Tibial artery (tissue), 4 donors: Measurements from ENCODE around the gene SIN3B.

Experiments used
- DNase-seq, 2 donors: peaks; one replicate each; pipeline ENCODE4 v3.0.0-alpha.2; 2019
- H3K27ac ChIP-seq, 2 donors: fragments of 200-600 bp; sonication (generic) in 1 of 2; 1 replicate in 1 of 2; 2 replicates in 1 of 2; pipeline ENCODE4 v1.5.1; 2018 to 2019; ENCODE audit warnings: mild to moderate bottlenecking in 1 of 2
- H3K27me3 ChIP-seq, 2 donors: fragments of 200-600 bp; sonication (generic) in 1 of 2; one replicate each; pipeline versions ENCODE4 v1.5.1 to v1.6.0; 2016 to 2019
- H3K36me3 ChIP-seq, 3 donors: fragments of 200-600 bp; sonication (generic) in 2 of 3; one replicate each; pipeline ENCODE4 v1.5.1; 2016 to 2019; ENCODE audit warnings: mild to moderate bottlenecking in 2 of 3
- H3K4me1 ChIP-seq, 4 donors: fragments of 200-600 bp; sonication (generic) in 2 of 4; 1 replicate in 3 of 4; 2 replicates in 1 of 4; pipeline ENCODE4 v1.5.1; 2016 to 2019
- H3K4me3 ChIP-seq, 2 donors: fragments of 200-600 bp; sonication (generic) in 1 of 2; 1 replicate in 1 of 2; 2 replicates in 1 of 2; pipeline ENCODE4 v1.5.1; 2018 to 2019; ENCODE audit warnings: mild to moderate bottlenecking in 2 of 2
- H3K9me3 ChIP-seq, 3 donors: fragments of 200-600 bp; sonication (generic) in 1 of 3; one replicate each; pipeline ENCODE4 v1.5.1; 2016 to 2019
- intact Hi-C: fragments of 100-400 bp; cut with DNase I; formaldehyde crosslinking; loops from one replicate; pipeline ENCODE4 v1.15.0; 2023; ENCODE audit warnings: low total_unique reads
- TF ChIP-seq, protein P1 (sequence below), 2 experiments: fragments of 200-600 bp in 1 of 2; fragments of 450-650 bp in 1 of 2; IDR thresholded peaks; one replicate each; pipeline ENCODE4 v1.5.1; 2017 to 2019; ENCODE audit warnings: antibody characterized with exemption in 2 of 2, mild to moderate bottlenecking in 1 of 2, moderate library complexity in 1 of 2

The SIN3B gene

DNA sequence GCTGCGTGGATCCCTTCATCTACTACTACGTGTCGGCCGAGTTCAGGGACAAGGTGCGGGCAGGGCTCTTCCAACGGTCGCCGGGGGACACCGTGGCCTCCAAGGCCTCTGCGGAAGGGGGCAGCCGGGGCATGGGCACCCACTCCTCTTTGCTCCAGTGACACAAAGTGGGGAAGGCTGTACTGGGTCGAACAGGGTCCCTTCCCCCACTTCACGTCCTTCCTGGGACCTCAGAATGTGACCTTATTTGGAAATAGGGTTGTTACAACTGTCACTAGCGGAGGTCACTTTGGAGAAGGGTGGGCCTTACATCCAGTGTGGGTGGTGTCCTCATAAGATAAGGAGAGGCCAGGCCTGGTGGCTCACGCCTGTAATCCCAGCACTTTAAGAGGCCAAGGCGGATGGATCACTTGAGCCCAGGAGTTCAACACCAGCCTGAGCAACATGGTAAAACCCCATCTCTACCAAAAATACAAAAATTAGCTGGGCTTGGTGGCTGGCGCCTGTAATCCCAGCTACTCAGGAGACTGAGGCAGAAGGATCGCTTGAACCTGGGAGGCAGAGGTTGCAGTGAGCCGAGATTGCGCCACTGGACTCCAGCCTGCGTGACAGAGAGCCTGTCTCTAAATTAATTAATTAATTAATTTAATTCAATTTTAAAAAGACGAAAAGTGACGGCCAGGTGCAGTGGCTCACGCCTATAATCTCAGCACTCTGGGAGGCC, 61.4 kb downstream of the SIN3B start:
- Histone ChIP-seq H3K36me3 (no peaks in the 10 kb centered on the region), H3K9me3 (no peaks in the 10 kb centered on the region), H3K4me1 (peaks cover 0 to 18% (median 1%) of the 10 kb centered on the region in 4 donors), H3K27me3 (peaks cover 0 to 27% of the 10 kb centered on the region in 2 donors), H3K27ac (no peak overlapping the region), H3K4me3 (no peak overlapping the region)
- TF ChIP-seq, protein P1, sequence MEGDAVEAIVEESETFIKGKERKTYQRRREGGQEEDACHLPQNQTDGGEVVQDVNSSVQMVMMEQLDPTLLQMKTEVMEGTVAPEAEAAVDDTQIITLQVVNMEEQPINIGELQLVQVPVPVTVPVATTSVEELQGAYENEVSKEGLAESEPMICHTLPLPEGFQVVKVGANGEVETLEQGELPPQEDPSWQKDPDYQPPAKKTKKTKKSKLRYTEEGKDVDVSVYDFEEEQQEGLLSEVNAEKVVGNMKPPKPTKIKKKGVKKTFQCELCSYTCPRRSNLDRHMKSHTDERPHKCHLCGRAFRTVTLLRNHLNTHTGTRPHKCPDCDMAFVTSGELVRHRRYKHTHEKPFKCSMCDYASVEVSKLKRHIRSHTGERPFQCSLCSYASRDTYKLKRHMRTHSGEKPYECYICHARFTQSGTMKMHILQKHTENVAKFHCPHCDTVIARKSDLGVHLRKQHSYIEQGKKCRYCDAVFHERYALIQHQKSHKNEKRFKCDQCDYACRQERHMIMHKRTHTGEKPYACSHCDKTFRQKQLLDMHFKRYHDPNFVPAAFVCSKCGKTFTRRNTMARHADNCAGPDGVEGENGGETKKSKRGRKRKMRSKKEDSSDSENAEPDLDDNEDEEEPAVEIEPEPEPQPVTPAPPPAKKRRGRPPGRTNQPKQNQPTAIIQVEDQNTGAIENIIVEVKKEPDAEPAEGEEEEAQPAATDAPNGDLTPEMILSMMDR (IDR thresholded peaks at IDR 0.05), result no peak
- no peak for DNase-seq
- intact Hi-C loops, result no loop called here

DNA sequence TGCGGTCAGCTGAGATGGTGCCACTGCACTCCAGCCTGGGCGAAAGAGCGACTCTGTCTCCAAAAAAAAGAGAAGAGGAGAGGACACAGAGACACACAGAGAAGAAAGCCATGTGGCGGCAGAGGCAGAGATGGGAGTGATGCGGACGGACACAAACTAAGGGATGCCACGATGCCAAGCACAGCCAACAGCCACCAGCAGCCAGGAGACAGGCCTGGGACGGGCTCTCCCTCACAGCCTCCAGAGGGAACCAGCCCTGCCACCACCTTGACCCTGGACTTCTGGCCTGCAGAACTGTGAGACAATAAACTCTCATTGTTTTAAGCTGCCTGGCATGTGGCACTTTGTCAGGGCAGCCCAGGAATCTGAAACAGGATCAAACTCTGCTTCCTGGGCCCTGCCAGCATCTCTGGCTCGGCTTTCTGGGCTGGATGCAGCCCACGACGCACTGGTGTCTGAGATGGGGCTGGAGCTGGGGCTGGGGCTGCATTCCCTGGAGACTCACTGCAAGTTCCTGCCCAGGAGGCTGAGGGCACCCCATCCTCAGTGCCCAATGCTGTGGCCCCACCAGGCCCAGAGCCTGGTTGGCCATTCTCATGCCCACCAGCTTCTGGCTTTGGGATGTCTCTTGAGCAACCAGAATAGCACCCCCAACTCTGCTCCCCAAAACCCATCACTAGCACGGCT, 62.6 kb downstream of the SIN3B start:
- no peaks in the 10 kb centered on the region for H3K9me3 ChIP-seq
- no peak overlapping the region for H3K27ac ChIP-seq
- no peak overlapping the region for H3K4me3 ChIP-seq
- intact Hi-C loops, result no loop called here
- no peaks in the 10 kb centered on the region for H3K36me3 ChIP-seq
- TF ChIP-seq, protein P1 (IDR thresholded peaks at IDR 0.05), result no peak
- peaks cover 0 to 28% (median 11%) of the 10 kb centered on the region in 4 donors for H3K4me1 ChIP-seq
- DNase-seq, result no peak
- peaks cover 0 to 27% of the 10 kb centered on the region in 2 donors for H3K27me3 ChIP-seq

DNA sequence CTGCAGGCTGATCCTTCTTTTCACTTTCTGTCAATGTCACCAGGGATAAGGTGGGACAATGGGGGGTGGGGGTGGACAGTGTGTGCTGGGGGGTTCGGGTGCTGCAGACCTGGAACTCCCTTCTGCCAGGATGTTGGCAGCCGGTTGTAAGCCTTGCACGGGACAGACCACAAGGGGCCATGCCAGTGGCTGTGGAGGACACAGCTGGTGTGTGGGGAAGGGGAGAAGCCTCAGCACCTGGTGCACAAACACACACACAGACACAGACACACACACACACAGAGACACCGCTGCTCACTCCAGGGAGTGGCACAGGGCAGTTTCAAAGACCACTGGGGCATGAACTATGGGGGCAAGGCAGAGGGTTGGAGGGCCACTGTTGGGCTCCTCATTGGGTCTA, 63.2 kb downstream of the SIN3B start:
- intact Hi-C loops, result no loop called here
- DNase-seq, result no peak
- H3K4me3 ChIP-seq, result no peak overlapping the region
- H3K27ac ChIP-seq, result no peak overlapping the region
- H3K4me1 ChIP-seq, result peaks cover 0 to 33% (median 11%) of the 10 kb centered on the region in 4 donors
- H3K36me3 ChIP-seq, result no peaks in the 10 kb centered on the region
- peaks cover 0 to 27% of the 10 kb centered on the region in 2 donors for H3K27me3 ChIP-seq
- TF ChIP-seq, protein P1 (IDR thresholded peaks at IDR 0.05), result no peak
- no peaks in the 10 kb centered on the region for H3K9me3 ChIP-seq

DNA sequence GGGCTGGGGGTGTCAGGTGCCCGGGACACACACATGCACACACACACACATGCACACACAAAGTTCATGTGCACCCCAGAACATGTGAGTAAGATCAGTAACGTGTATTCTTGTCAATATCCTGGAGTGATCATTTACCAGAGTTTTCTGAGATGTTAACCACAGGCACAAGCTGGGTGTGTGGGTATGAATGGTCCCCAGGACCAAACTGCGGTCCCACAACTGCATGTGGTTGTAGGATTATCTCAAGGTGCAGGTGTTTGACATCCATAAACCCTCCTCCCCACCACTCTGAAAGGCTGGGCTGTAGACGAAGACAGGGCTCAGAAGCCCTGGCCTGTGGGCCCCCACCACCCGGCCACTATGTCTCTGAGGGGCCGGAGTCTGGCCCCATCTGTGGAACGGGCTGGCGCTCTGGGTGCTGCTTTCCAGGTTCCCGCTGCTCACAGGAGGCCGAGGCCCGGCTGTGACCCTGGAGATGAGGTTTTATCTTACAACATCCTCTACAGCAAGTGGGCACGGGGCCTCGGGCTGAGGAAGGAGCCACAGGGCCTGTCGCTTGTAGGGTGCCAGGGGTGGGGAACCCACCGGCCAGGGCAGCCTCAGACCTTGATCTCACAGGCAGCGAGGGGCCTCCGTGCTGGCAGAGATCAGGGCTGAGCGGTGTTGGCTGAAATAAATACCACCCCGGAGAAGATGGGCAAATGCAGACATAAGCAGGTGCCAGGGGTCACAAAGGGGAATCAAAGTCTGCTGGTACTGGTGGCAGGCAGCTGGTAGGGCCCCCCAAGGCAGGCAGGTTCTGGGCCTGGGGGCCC, 63.9 kb downstream of the SIN3B start:
- intact Hi-C loops, result no loop called here
- Histone ChIP-seq H3K4me3 (no peak overlapping the region), H3K9me3 (no peaks in the 10 kb centered on the region), H3K4me1 (peaks cover 0 to 34% (median 11%) of the 10 kb centered on the region in 4 donors), H3K27me3 (peaks cover 0 to 21% of the 10 kb centered on the region in 2 donors), H3K36me3 (no peaks in the 10 kb centered on the region), H3K27ac (no peak overlapping the region)
- DNase-seq, result no peak
- TF ChIP-seq, protein P1 (IDR thresholded peaks at IDR 0.05), result no peak

DNA sequence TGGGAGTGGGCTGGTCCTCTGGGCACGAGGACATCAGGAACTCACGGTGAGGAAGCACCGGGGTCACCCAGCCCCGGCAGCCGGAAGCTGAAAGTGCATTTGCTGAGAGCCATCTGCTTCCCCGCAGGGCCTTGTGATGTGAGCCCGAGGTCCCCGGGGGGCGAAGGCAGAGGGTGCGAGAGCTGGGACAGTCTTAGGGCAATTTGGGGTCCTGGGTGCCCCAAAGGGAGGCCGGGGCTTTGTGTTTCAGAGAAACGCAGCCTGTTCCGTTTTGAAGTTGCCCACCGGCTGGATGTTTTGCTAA, 64.4 kb downstream of the SIN3B start:
- Histone ChIP-seq H3K27ac (no peak overlapping the region), H3K4me1 (peaks cover 0 to 32% (median 11%) of the 10 kb centered on the region in 4 donors), H3K4me3 (no peak overlapping the region), H3K36me3 (no peaks in the 10 kb centered on the region), H3K9me3 (no peaks in the 10 kb centered on the region), H3K27me3 (peaks cover 0 to 18% of the 10 kb centered on the region in 2 donors)
- intact Hi-C loops, result no loop called here
- DNase-seq, result peak in 1 of 2 donors; percentile 62
- TF ChIP-seq, protein P1 (IDR thresholded peaks at IDR 0.05), result no peak
